Neural cell (in vitro differentiated cells): ENCODE measurements around the gene RPRML. TPM values are rescaled to one million over a fixed set of nuclear protein-coding genes. Genes with fewer than 3 reads are reported as not detected.

Experiments used
- H2AFZ ChIP-seq: fragments of 200-600, 300-800 bp; sonication (generic), shearing (Covaris generic); 2 replicates; pipeline ENCODE4 v1.6.0; 2014; ENCODE audit warnings: low read depth, mild to moderate bottlenecking, antibody characterized with exemption, low read length, moderate library complexity
- H3F3A ChIP-seq: fragments of 200-600 bp; shearing (Covaris generic); 2 replicates; pipeline ENCODE4 v1.6.1; 2016; ENCODE audit warnings: mild to moderate bottlenecking, moderate library complexity, mixed read lengths, antibody characterized with exemption, low read length; ENCODE audit not compliant: insufficient read depth, poor library complexity, severe bottlenecking
- H3K27ac ChIP-seq: fragments of 200-600, 300-800 bp; sonication (generic), shearing (Covaris generic); 2 replicates; pipeline ENCODE4 v1.5.1; 2014; ENCODE audit warnings: mild to moderate bottlenecking, low read length, moderate library complexity
- H3K27me3 ChIP-seq: fragments of 300-800, 200-600 bp; sonication (generic), shearing (Covaris generic); 2 replicates; pipeline ENCODE4 v1.6.0; 2014; ENCODE audit warnings: mild to moderate bottlenecking, low read depth, low read length, moderate library complexity; ENCODE audit not compliant: insufficient read depth
- H3K36me3 ChIP-seq: fragments of 300-800, 200-600 bp; sonication (generic), shearing (Covaris generic); 2 replicates; pipeline ENCODE4 v1.5.1; 2014; ENCODE audit warnings: mild to moderate bottlenecking, antibody characterized with exemption, low read length, moderate library complexity; ENCODE audit not compliant: insufficient read depth
- H3K4me2 ChIP-seq: fragments of 300-800, 200-600 bp; sonication (generic), shearing (Covaris generic); 2 replicates; pipeline ENCODE4 v1.6.0; 2014; ENCODE audit warnings: mild to moderate bottlenecking, low read length
- H3K4me3 ChIP-seq: fragments of 300-800, 200-600 bp; sonication (generic), shearing (Covaris generic); 2 replicates; pipeline ENCODE4 v1.5.1; 2014; ENCODE audit warnings: mild to moderate bottlenecking, low read length, moderate library complexity
- H3K79me2 ChIP-seq: fragments of 200-600 bp; shearing (Covaris generic); replicated peaks from 2 replicates; pipeline ENCODE4 v1.6.0; 2014; ENCODE audit warnings: mild to moderate bottlenecking, low read length, moderate library complexity; ENCODE audit not compliant: insufficient read depth
- H3K9ac ChIP-seq: fragments of 300-800, 200-600 bp; sonication (generic), shearing (Covaris generic); 2 replicates; pipeline ENCODE4 v1.6.1; 2016; ENCODE audit warnings: mild to moderate bottlenecking, low read length, mixed read lengths
- H3K9me2 ChIP-seq: fragments of 200-600 bp; shearing (Covaris generic); 2 replicates; pipeline ENCODE4 v1.6.1; 2016; ENCODE audit warnings: mild to moderate bottlenecking, low read length, mixed read lengths; ENCODE audit not compliant: insufficient read depth
- H3K9me3 ChIP-seq: fragments of 200-600, 300-800 bp; sonication (generic), shearing (Covaris generic); 2 replicates; pipeline ENCODE4 v1.6.1; 2016; ENCODE audit warnings: mild to moderate bottlenecking, mixed run types, low read length, moderate library complexity, mixed read lengths
- H4K20me1 ChIP-seq: fragments of 200-600 bp; shearing (Covaris generic); 2 replicates; pipeline ENCODE4 v1.6.1; 2016; ENCODE audit warnings: mild to moderate bottlenecking, mixed run types; ENCODE audit not compliant: insufficient read depth
- EP300 ChIP-seq: fragments of 450-650 bp; conservative IDR thresholded peaks from 2 replicates; pipeline ENCODE4 v1.6.1; 2014; ENCODE audit warnings: antibody characterized with exemption, mild to moderate bottlenecking, moderate library complexity; ENCODE audit not compliant: poor library complexity, severe bottlenecking
- MXI1 ChIP-seq: fragments of 450-650 bp; conservative IDR thresholded peaks from 2 replicates; pipeline ENCODE4 v1.6.1; 2014; ENCODE audit warnings: antibody characterized with exemption, mild to moderate bottlenecking; ENCODE audit not compliant: poor library complexity, severe bottlenecking
- POLR2AphosphoS5 ChIP-seq: IDR thresholded peaks from 2 replicates; pipeline ENCODE4 v1.6.1; 2012
- RAD21 ChIP-seq: fragments of 450-650 bp; conservative IDR thresholded peaks from 2 replicates; pipeline ENCODE4 v1.6.1; 2014; ENCODE audit warnings: antibody characterized with exemption, mild to moderate bottlenecking, moderate library complexity
- REST ChIP-seq: IDR thresholded peaks from 2 replicates; pipeline ENCODE4 v1.6.1; 2012; ENCODE audit warnings: borderline replicate concordance
- SMC3 ChIP-seq: fragments of 450-650 bp; conservative IDR thresholded peaks from 2 replicates; pipeline ENCODE4 v1.6.1; 2014; ENCODE audit warnings: antibody characterized with exemption, mild to moderate bottlenecking, moderate library complexity; ENCODE audit not compliant: poor library complexity
- polyA plus RNA-seq: library from polyadenylated mRNA; depleted of rRNA; stranded (reverse); fragments of >200 nt; gene quantifications from 2 replicates; pipeline ENCODE4 v1.2.3, GENCODE V29; 2014
- TF ChIP-seq, protein P1 (sequence below): fragments of 450-650 bp; IDR thresholded peaks from 2 replicates; pipeline ENCODE4 v1.5.1; 2014; ENCODE audit warnings: antibody characterized with exemption, mild to moderate bottlenecking, moderate library complexity; ENCODE audit not compliant: poor library complexity, severe bottlenecking

The RPRML gene
- polyA plus RNA-seq, 1 donor from 2014 or later = 4.7 TPM

DNA sequence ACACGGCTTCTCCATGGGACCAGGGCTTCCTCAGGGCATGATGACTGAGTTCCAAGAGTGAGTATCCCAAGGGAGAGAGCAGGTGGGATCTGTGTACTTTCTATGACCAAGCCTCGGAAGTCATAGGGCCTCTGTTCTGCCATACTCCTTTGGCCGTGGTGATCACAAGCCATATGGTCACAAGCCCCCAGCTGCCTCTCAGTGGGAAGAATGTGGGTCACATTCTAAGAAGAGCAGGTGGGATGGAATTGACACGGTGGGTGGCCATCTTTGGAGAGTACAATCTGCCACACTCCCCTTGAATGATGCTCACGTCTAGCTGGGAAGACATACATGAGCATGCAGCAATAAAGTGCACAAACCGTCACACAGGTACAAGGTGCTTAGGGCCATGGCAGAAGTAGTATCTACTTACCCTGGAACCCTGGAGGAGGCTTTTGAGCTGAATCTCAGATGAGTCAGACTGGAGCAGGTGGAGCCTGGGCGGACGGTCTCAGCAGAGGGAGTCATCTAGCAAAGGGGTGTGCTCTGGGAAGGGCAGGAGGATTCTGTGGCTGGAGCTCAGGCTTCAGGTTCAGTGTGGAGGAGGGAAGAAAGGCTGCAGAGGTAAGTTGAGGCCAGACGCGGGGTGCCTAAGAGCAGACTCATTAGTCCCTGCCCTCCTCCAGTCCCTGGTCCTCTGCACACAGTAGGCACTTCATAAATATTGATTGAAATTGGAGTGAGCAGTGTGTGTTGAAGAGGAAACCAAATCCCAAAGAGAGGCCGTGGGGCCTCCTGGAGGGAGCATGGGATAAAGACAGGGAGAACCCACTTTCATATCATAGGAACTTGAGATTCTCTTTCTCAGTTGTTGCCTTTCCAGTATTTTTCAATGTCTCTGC is 29.5 kb downstream of the RPRML start:
- Histone ChIP-seq H3K9me2 (no peaks in the 10 kb centered on the region), H3K27ac (no peak overlapping the region), H3K27me3 (no peaks in the 10 kb centered on the region), H3K4me3 (no peak overlapping the region), H3K79me2 (no peaks in the 10 kb centered on the region), H2AFZ (no peak overlapping the region), H3K36me3 (no peaks in the 10 kb centered on the region), H3K4me2 (no peak overlapping the region), H3K9ac (no peak overlapping the region), H3K9me3 (no peaks in the 10 kb centered on the region), H3F3A (no peaks in the 10 kb centered on the region), H4K20me1 (no peaks in the 10 kb centered on the region)
- TF ChIP-seq, protein P1, sequence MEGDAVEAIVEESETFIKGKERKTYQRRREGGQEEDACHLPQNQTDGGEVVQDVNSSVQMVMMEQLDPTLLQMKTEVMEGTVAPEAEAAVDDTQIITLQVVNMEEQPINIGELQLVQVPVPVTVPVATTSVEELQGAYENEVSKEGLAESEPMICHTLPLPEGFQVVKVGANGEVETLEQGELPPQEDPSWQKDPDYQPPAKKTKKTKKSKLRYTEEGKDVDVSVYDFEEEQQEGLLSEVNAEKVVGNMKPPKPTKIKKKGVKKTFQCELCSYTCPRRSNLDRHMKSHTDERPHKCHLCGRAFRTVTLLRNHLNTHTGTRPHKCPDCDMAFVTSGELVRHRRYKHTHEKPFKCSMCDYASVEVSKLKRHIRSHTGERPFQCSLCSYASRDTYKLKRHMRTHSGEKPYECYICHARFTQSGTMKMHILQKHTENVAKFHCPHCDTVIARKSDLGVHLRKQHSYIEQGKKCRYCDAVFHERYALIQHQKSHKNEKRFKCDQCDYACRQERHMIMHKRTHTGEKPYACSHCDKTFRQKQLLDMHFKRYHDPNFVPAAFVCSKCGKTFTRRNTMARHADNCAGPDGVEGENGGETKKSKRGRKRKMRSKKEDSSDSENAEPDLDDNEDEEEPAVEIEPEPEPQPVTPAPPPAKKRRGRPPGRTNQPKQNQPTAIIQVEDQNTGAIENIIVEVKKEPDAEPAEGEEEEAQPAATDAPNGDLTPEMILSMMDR = no peak
- no peak for TF ChIP-seq SMC3
- TF ChIP-seq POLR2AphosphoS5 = no peak
- TF ChIP-seq MXI1 = no peak
- TF ChIP-seq EP300 = no peak
- TF ChIP-seq REST = no peak
- TF ChIP-seq RAD21 = no peak

DNA sequence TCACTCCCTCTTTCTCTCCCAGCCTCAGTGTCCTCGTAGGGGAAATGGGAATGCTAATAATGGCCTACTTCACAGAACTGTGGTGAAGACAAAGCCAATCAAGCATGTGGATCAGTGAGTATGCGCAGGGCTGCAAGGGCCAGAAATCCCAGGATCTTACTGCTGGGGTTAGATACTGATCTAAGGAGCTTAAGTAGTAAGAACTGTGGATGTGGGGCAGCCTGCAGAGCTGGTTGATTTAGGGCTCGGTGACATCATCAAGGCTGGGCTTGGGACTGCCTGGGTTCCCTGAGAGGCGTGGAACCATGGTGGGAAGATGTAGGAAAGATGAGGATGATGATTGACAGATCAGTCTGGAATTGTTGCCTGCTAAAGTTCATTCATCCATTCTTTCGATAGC is 30.5 kb downstream of the RPRML start:
- Histone ChIP-seq H3K9ac (no peak overlapping the region), H3K9me3 (no peaks in the 10 kb centered on the region), H3K4me2 (no peak overlapping the region), H3K27me3 (no peaks in the 10 kb centered on the region), H2AFZ (no peak overlapping the region), H3K4me3 (no peak overlapping the region), H3K27ac (no peak overlapping the region), H4K20me1 (no peaks in the 10 kb centered on the region), H3K9me2 (no peaks in the 10 kb centered on the region), H3K79me2 (no peaks in the 10 kb centered on the region), H3F3A (no peaks in the 10 kb centered on the region), H3K36me3 (no peaks in the 10 kb centered on the region)
- no peak for TF ChIP-seq POLR2AphosphoS5
- no peak for TF ChIP-seq EP300
- TF ChIP-seq SMC3 = no peak
- TF ChIP-seq, protein P1 = no peak
